K562 (cell line): Measurements from ENCODE around the gene LHB. TPM values are rescaled to one million over a fixed set of nuclear protein-coding genes. Genes with fewer than 3 reads are reported as not detected.

ENCODE experiments used
- BMI1 ChIP-seq: fragments of 150-350 bp; IDR thresholded peaks from 2 replicates; pipeline ENCODE4 v1.6.1; 2014; ENCODE audit warnings: low read length
- CEBPB ChIP-seq: fragments of 450-650 bp; IDR thresholded peaks from 2 replicates; pipeline ENCODE4 v1.6.1; 2016; ENCODE audit warnings: missing genetic modification characterization, missing compliant biosample characterization
- FIP1L1 ChIP-seq: fragments of 200-400 bp; formaldehyde crosslinking; IDR thresholded peaks from 2 replicates; pipeline ENCODE4 v1.6.1; 2018; ENCODE audit warnings: mild to moderate bottlenecking, low read depth, low read length; ENCODE audit not compliant: poor library complexity, severe bottlenecking
- GABPB2 ChIP-seq: fragments of 250-450 bp; sonication (Bioruptor Pico); conservative IDR thresholded peaks from 2 replicates; pipeline ENCODE4 v1.5.1; 2021; ENCODE audit warnings: mild to moderate bottlenecking
- GATAD2A ChIP-seq: fragments of 450-650 bp; IDR thresholded peaks from 2 replicates; pipeline ENCODE4 v1.6.1; 2017
- LCOR ChIP-seq: sonication (generic); formaldehyde crosslinking; IDR thresholded peaks from 2 replicates; pipeline ENCODE4 v1.8.0; 2022; ENCODE audit warnings: mild to moderate bottlenecking, missing genetic modification reagents
- NR1H2 ChIP-seq: sonication (generic); formaldehyde crosslinking; IDR thresholded peaks from 2 replicates; pipeline ENCODE4 v1.4.0; 2020; ENCODE audit warnings: mild to moderate bottlenecking, missing genetic modification reagents
- PCBP1 ChIP-seq: fragments of 200-400 bp; formaldehyde crosslinking; IDR thresholded peaks from 2 replicates; pipeline ENCODE4 v1.6.1; 2018; ENCODE audit warnings: mild to moderate bottlenecking, low read depth, low read length; ENCODE audit not compliant: poor library complexity, severe bottlenecking
- POLR2AphosphoS2 ChIP-seq: IDR thresholded peaks from 2 replicates; pipeline ENCODE4 v1.6.1; 2012; ENCODE audit warnings: low read length, improper control_type of control experiment
- SIRT6 ChIP-seq: IDR thresholded peaks from one replicate; pipeline ENCODE4 v1.6.1; 2012; ENCODE audit warnings: low read depth, mild to moderate bottlenecking, control low read depth, inconsistent platforms, low read length, moderate library complexity
- SNRNP70 ChIP-seq: fragments of 200-400 bp; formaldehyde crosslinking; optimal IDR thresholded peaks from 2 replicates; pipeline ENCODE3; 2017; ENCODE audit warnings: low read depth, low read length
- TCFL5 ChIP-seq: fragments of 250-450 bp; sonication (Bioruptor Pico); conservative IDR thresholded peaks from 2 replicates; pipeline ENCODE4 v1.6.1; 2021; ENCODE audit warnings: mild to moderate bottlenecking, moderate library complexity, matching md5 sums
- ZKSCAN8 ChIP-seq: fragments of 200-800 bp; sonication (Bioruptor generic); IDR thresholded peaks from 2 replicates; pipeline ENCODE4 v1.6.1; 2016; ENCODE audit warnings: missing genetic modification characterization, missing compliant biosample characterization
- ZNF197 ChIP-seq: fragments of 200-800 bp; sonication (Bioruptor generic); IDR thresholded peaks from 2 replicates; pipeline ENCODE4 v1.6.1; 2016; ENCODE audit warnings: low read depth, missing genetic modification characterization, missing compliant biosample characterization
- polyA plus RNA-seq, 8 experiments: library from polyadenylated mRNA; depleted of rRNA in 4 of 8; stranded (reverse) in 5 of 8; unstranded in 3 of 8; fragments of >200 nt; fragmentation: Nextera tagmentation in 2 of 8; fragmentation: Illumina TruSeq in 1 of 8; extraction: Ambion mirVana in 2 of 8; extraction: Trizol in 1 of 8; gene quantifications; 2 replicates each; pipeline versions ENCODE4 v1.2.1 to v1.2.3, GENCODE V29; 2011 to 2014; ENCODE audit warnings: inconsistent platforms in 1 of 8, missing spikeins in 1 of 8
- total RNA-seq, 7 experiments: library from RNA; depleted of rRNA in 6 of 7; stranded (reverse); fragments of >200 nt in 6 of 7; fragmentation: Illumina TruSeq in 2 of 7; extraction: Trizol in 2 of 7; gene quantifications; 2 replicates each; pipeline versions ENCODE4 v1.2.1 to v1.2.3, GENCODE V29; 2011 to 2021; ENCODE audit warnings: low replicate concordance in 1 of 7
- TF ChIP-seq, protein P1 (sequence below): fragments of 450-650 bp; conservative IDR thresholded peaks from 2 replicates; pipeline ENCODE4 v1.6.1; 2016; ENCODE audit warnings: missing genetic modification characterization, low read depth, mild to moderate bottlenecking, control low read depth, missing compliant biosample characterization
- TF ChIP-seq, protein P2 (sequence below), 2 experiments: IDR thresholded peaks in 1 of 2; conservative IDR thresholded peaks in 1 of 2; 2 replicates each; pipeline ENCODE4 v1.6.1; 2016; ENCODE audit warnings: low read depth in 2 of 2, mild to moderate bottlenecking in 1 of 2, missing compliant biosample characterization in 1 of 2, missing genetic modification characterization in 1 of 2, moderate library complexity in 1 of 2
- TF ChIP-seq, protein P3 (sequence below): sonication (generic); formaldehyde crosslinking; IDR thresholded peaks from 2 replicates; pipeline ENCODE4 v1.8.1; 2022; ENCODE audit warnings: missing genetic modification reagents
- TF ChIP-seq, protein P4 (sequence below): fragments of 250-450 bp; sonication (Bioruptor Pico); IDR thresholded peaks from 2 replicates; pipeline ENCODE4 v1.4.0; 2020; ENCODE audit warnings: mild to moderate bottlenecking, moderate library complexity

LHB gene
- total and polyA plus RNA-seq, 9 of the 15 experiments (the other 6 are each of a cell fraction or from before 2014, with no cell fraction given): 0.54 TPM; not detected in 8

DNA sequence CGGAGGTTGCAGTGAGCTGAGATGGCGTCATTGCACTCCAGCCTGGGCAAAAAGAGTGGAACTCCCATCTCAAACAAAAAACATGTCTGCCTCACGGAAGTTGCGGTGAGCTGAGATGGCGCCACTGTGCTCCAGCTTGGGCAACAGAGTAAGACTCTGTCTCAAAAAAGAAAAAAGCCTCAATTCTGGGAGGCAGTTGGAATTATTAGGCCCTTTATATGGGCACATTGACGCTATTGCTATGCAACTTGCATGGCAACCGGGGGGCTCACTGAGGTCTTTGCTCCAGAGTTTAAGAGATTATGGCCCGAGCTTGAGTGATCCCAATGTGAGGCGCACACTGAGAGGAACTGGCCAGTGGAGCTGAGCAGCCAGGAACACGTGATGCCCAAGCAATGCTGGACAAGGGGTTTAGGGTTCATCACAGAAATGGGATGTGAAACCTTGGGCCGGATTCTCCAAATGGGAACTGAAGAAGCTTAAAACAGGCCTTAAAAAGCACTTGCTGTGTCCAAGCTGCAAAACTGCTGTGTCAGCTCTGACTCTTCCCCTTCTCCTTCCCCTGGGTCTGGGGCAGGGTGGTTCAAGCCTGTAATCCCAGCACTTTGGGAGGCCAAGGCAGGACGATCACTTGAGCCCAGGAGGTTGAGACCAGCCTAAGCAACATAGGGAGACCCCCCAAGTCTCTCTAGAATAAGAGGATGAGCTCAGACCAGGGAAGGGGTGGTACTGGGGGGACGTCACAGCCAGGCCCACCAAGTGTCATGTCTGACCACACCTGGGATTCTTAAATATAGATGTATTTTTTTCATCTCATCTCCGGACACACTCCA is 49.3 kb downstream of the LHB start (continued):
- TF ChIP-seq SNRNP70 (peak; percentile 77), BMI1 (no peak), SIRT6 (peak; percentile 55), PCBP1 (no peak), GABPB2 (CRISPR knock-in tag) (peak; percentile 27; the same call in 1 of the 2 replicates), TCFL5 (no peak), CEBPB (tag) (peak; percentile 75), LCOR (CRISPR knock-in tag) (no peak), NR1H2 (no peak; the same call in 1 of the 2 replicates), ZKSCAN8 (CRISPR knock-in tag) (no peak), GATAD2A (no peak), FIP1L1 (peak; percentile 64), ZNF197 (CRISPR knock-in tag) (peak; percentile 60; the same call in 1 of the 2 replicates), POLR2AphosphoS2 (peak; percentile 99)
- TF ChIP-seq, protein P1, sequence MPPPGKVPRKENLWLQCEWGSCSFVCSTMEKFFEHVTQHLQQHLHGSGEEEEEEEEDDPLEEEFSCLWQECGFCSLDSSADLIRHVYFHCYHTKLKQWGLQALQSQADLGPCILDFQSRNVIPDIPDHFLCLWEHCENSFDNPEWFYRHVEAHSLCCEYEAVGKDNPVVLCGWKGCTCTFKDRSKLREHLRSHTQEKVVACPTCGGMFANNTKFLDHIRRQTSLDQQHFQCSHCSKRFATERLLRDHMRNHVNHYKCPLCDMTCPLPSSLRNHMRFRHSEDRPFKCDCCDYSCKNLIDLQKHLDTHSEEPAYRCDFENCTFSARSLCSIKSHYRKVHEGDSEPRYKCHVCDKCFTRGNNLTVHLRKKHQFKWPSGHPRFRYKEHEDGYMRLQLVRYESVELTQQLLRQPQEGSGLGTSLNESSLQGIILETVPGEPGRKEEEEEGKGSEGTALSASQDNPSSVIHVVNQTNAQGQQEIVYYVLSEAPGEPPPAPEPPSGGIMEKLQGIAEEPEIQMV: no peak
- TF ChIP-seq, protein P2, sequence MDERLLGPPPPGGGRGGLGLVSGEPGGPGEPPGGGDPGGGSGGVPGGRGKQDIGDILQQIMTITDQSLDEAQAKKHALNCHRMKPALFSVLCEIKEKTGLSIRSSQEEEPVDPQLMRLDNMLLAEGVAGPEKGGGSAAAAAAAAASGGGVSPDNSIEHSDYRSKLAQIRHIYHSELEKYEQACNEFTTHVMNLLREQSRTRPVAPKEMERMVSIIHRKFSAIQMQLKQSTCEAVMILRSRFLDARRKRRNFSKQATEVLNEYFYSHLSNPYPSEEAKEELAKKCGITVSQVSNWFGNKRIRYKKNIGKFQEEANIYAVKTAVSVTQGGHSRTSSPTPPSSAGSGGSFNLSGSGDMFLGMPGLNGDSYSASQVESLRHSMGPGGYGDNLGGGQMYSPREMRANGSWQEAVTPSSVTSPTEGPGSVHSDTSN (CRISPR knock-in tag; IDR thresholded peaks at IDR 0.05; ENCODE audit: low read depth): no peak
- TF ChIP-seq, protein P2 (tag; conservative IDR thresholded peaks at IDR 0.05; ENCODE audit: low read depth): no peak
- TF ChIP-seq, protein P3, sequence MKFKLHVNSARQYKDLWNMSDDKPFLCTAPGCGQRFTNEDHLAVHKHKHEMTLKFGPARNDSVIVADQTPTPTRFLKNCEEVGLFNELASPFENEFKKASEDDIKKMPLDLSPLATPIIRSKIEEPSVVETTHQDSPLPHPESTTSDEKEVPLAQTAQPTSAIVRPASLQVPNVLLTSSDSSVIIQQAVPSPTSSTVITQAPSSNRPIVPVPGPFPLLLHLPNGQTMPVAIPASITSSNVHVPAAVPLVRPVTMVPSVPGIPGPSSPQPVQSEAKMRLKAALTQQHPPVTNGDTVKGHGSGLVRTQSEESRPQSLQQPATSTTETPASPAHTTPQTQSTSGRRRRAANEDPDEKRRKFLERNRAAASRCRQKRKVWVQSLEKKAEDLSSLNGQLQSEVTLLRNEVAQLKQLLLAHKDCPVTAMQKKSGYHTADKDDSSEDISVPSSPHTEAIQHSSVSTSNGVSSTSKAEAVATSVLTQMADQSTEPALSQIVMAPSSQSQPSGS (CRISPR knock-in tag): no peak; the same call in 1 of the 2 replicates
- TF ChIP-seq, protein P4, sequence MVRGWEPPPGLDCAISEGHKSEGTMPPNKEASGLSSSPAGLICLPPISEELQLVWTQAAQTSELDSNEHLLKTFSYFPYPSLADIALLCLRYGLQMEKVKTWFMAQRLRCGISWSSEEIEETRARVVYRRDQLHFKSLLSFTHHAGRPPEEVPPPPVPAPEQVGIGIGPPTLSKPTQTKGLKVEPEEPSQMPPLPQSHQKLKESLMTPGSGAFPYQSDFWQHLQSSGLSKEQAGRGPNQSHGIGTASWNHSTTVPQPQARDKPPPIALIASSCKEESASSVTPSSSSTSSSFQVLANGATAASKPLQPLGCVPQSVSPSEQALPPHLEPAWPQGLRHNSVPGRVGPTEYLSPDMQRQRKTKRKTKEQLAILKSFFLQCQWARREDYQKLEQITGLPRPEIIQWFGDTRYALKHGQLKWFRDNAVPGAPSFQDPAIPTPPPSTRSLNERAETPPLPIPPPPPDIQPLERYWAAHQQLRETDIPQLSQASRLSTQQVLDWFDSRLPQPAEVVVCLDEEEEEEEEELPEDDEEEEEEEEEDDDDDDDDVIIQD (CRISPR knock-in tag): no peak
